ENCODE data around the gene PLPP2.

Gene PLPP2

GRCh38 chr19:315811-316210 is 24.6 kb upstream of the PLPP2 start:
- DNase-seq (ENCODE audit: low spot score): no peak

- no peak for DNase-seq (ENCODE audit: low spot score)
Measured at GRCh38 chr19:313988-314815, 23.0 kb upstream of the PLPP2 start.

GRCh38 chr19:313169-313987 is 22.2 kb upstream of the PLPP2 start:
- DNase-seq (ENCODE audit: low spot score): no peak

- DNase-seq (ENCODE audit: low spot score): no peak
Measured at GRCh38 chr19:311813-312261, 20.6 kb upstream of the PLPP2 start.

- DNase-seq (ENCODE audit: low spot score): no peak
Measured at GRCh38 chr19:310781-311496, 19.7 kb upstream of the PLPP2 start.

- DNase-seq (ENCODE audit: low spot score): no peak
Measured at GRCh38 chr19:310141-310651, 19.0 kb upstream of the PLPP2 start.

GRCh38 chr19:309206-309565 is 18.0 kb upstream of the PLPP2 start:
- no peak for DNase-seq (ENCODE audit: low spot score)

- no peak for DNase-seq (ENCODE audit: low spot score)
Measured at GRCh38 chr19:308471-309205, 17.4 kb upstream of the PLPP2 start.

- DNase-seq (ENCODE audit: low spot score): no peak
Measured at GRCh38 chr19:307793-308420, 16.7 kb upstream of the PLPP2 start.

GRCh38 chr19:307111-307531 is 15.9 kb upstream of the PLPP2 start:
- DNase-seq (ENCODE audit: low spot score): no peak

GRCh38 chr19:306151-306900 is 15.1 kb upstream of the PLPP2 start:
- DNase-seq (ENCODE audit: low spot score): no peak

- DNase-seq (ENCODE audit: low spot score): no peak
Measured at GRCh38 chr19:305240-306150, 14.3 kb upstream of the PLPP2 start.

- no peak for DNase-seq (ENCODE audit: low spot score)
Measured at GRCh38 chr19:296476-297225, 5.4 kb upstream of the PLPP2 start.

- DNase-seq (ENCODE audit: low spot score): no peak
Measured at GRCh38 chr19:295687-296370, 4.6 kb upstream of the PLPP2 start.

- peak; percentile 71 for DNase-seq (ENCODE audit: low spot score)
Measured at GRCh38 chr19:294946-295686, 3.9 kb upstream of the PLPP2 start.

- DNase-seq (ENCODE audit: low spot score): peak; percentile 65
Measured at GRCh38 chr19:294341-294945, 3.2 kb upstream of the PLPP2 start.

Data from hepatic stellate cell (primary cell).